Neural cell (in vitro differentiated cells): ENCODE results near the gene GRID2IP.

ENCODE experiments used
- EP300 ChIP-seq: fragments of 450-650 bp; conservative IDR thresholded peaks from 2 replicates; pipeline ENCODE4 v1.6.1; 2014; ENCODE audit warnings: antibody characterized with exemption, mild to moderate bottlenecking, moderate library complexity; ENCODE audit not compliant: poor library complexity, severe bottlenecking
- EZH2 ChIP-seq: fragments of 200-600, 300-800 bp; shearing (Covaris generic), sonication (generic); IDR thresholded peaks from 2 replicates; pipeline ENCODE4 v1.6.1; 2014; ENCODE audit warnings: antibody characterized with exemption, low read length, borderline replicate concordance, mild to moderate bottlenecking; ENCODE audit not compliant: insufficient read depth, poor library complexity, severe bottlenecking
- MXI1 ChIP-seq: fragments of 450-650 bp; conservative IDR thresholded peaks from 2 replicates; pipeline ENCODE4 v1.6.1; 2014; ENCODE audit warnings: antibody characterized with exemption, mild to moderate bottlenecking; ENCODE audit not compliant: poor library complexity, severe bottlenecking
- POLR2AphosphoS5 ChIP-seq: IDR thresholded peaks from 2 replicates; pipeline ENCODE4 v1.6.1; 2012
- RAD21 ChIP-seq: fragments of 450-650 bp; conservative IDR thresholded peaks from 2 replicates; pipeline ENCODE4 v1.6.1; 2014; ENCODE audit warnings: antibody characterized with exemption, mild to moderate bottlenecking, moderate library complexity
- SMC3 ChIP-seq: fragments of 450-650 bp; conservative IDR thresholded peaks from 2 replicates; pipeline ENCODE4 v1.6.1; 2014; ENCODE audit warnings: antibody characterized with exemption, mild to moderate bottlenecking, moderate library complexity; ENCODE audit not compliant: poor library complexity
- TAF1 ChIP-seq: IDR thresholded peaks from 2 replicates; pipeline ENCODE4 v1.6.1; 2012; ENCODE audit warnings: low read depth
- TF ChIP-seq, protein P1 (sequence below): fragments of 450-650 bp; IDR thresholded peaks from 2 replicates; pipeline ENCODE4 v1.5.1; 2014; ENCODE audit warnings: antibody characterized with exemption, mild to moderate bottlenecking, moderate library complexity; ENCODE audit not compliant: poor library complexity, severe bottlenecking

DNA sequence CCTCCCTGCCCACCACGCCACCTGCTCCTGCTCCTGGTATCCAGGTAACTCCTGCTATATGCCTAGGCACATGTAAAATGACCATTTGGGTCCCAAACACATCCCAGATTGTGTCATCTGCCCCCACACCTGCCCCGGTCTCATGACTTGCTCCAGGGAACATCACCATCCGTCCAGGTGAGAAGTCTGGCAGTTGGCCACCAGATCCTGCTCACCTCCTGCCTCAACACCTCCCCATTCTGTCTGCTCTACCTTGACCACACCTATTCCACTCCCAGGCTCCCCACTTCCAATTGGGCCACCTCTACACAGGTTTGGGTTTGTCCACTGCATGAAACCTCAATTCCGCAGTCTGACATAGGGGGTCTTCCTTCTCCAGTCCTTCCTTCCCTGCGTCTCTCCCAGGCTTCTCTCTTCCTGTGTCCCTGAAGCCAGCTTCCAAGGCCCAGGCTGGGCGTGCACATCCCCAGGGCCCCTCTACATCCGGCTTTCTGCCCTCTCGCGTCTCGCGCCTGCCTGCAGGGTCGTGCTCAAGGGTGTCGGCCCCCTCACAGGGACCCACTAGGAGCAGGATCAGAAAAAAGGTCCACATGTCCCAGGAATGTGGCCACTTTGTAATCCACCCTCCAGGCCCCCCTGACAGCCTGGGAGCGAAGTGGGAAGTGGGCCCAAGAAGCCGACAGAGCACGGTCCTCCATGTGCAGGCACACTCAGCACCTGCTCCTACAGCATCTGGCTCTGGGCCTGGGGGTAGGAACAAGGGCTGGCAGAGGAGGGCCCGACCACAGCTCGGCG, 54.2 kb downstream of the GRID2IP start:
- TF ChIP-seq, protein P1, sequence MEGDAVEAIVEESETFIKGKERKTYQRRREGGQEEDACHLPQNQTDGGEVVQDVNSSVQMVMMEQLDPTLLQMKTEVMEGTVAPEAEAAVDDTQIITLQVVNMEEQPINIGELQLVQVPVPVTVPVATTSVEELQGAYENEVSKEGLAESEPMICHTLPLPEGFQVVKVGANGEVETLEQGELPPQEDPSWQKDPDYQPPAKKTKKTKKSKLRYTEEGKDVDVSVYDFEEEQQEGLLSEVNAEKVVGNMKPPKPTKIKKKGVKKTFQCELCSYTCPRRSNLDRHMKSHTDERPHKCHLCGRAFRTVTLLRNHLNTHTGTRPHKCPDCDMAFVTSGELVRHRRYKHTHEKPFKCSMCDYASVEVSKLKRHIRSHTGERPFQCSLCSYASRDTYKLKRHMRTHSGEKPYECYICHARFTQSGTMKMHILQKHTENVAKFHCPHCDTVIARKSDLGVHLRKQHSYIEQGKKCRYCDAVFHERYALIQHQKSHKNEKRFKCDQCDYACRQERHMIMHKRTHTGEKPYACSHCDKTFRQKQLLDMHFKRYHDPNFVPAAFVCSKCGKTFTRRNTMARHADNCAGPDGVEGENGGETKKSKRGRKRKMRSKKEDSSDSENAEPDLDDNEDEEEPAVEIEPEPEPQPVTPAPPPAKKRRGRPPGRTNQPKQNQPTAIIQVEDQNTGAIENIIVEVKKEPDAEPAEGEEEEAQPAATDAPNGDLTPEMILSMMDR, result no peak
- no peak for TF ChIP-seq EP300
- TF ChIP-seq EZH2, result no peak
- no peak for TF ChIP-seq RAD21
- no peak for TF ChIP-seq TAF1
- TF ChIP-seq POLR2AphosphoS5, result no peak
- no peak for TF ChIP-seq SMC3
- TF ChIP-seq MXI1, result no peak
